ENCODE results near the gene SLC25A36. TPM values are rescaled to one million over a fixed set of nuclear protein-coding genes. Genes with fewer than 3 reads are reported as not detected.

The SLC25A36 gene
- total RNA-seq, 4 donors from 2014 or later = 42.1 to 73.8 (median 62.3) TPM

Other genes with a start within 250 kb of the SLC25A36 start
- gene SPSB4, start 109.5 kb downstream of the SLC25A36 start, total RNA-seq = 1 to 10 TPM in 3 of 4 donors, under 1 TPM in 1; 0.22 to 3.4 (median 1.2) TPM